T follicular helper cell (primary cell): ENCODE measurements around the gene PAEP.
"Not testable (repeated sequence)": the region's sequence is repeated elsewhere in the genome, so short reads cannot be mapped to it uniquely, and the experiment has no call there.

Experiments used
- DNase-seq: peaks from one replicate; pipeline ENCODE4 v3.0.0-alpha.2; 2020; ENCODE audit warnings: low read depth

Gene PAEP

DNA sequence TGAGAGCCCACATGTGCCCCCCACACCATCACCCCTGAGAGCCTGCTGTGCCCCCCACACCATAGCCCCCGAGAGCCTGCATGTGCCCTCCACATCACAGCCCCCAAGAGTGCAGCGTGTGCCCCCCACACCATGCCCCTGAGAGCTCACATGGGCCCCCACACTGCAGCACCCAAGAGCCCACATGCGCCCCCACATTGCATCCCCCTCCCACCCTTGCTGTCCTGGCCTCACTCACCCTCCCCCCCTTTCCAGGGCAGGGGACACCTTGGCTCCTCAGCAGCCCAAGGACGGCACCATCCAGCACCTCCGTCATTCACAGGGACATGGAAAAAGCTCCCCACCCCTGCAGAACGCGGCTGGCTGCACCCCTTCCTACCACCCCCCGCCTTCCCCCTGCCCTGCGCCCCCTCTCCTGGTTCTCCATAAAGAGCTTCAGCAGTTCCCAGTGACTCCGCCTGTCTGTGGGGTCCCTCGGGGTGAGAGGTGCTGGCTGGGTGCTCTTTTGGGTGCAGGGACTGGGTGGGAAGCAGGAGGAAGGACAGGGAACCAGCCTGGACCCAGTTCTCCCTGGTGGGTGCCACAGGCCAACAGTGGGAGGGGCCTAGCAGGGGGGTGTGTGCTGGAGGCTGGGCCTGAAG, 35.3 kb upstream of the PAEP start:
- DNase-seq = no peak

DNA sequence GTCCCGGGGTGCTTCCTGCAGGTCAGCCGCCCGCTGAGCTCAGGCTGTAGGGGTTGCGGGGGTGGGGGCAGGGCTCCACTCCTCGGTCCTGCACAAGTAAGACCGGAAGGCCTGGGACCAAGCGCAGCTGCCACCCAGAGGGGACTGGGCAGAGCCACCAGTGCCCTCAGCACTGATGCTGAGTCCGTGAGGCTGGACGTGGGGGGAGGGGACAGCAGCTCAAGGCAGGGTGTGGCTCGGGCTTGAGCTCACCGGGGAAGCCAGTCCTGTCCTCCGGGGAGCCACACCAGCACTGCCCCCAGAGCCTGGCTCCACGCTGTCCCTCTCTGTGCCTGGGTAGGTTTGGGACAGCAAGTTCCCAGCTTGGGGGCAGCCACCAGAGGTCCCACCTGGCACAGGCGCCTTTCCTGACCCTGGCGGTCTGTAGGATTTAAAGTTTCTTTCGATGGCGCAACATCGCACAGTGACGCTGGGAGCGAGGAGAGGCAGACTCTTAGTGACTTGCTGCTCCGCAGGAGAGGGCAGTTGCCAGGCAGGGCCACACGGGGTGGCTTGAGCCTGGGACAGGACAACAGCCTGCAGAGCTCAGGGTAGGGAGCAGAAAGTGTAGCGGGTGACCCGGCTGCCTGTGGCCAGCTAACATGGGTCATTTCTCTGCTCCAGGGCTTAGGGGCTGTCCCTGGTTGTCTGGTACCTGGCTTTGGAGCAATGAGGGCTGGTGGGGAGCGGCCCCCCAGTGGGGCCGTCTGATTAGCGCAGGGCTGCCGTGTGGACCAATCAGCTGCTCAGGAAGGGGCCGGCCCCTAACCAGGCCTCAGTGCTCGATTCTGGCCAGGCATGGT, 34.6 kb upstream of the PAEP start:
- DNase-seq = no peak

DNA sequence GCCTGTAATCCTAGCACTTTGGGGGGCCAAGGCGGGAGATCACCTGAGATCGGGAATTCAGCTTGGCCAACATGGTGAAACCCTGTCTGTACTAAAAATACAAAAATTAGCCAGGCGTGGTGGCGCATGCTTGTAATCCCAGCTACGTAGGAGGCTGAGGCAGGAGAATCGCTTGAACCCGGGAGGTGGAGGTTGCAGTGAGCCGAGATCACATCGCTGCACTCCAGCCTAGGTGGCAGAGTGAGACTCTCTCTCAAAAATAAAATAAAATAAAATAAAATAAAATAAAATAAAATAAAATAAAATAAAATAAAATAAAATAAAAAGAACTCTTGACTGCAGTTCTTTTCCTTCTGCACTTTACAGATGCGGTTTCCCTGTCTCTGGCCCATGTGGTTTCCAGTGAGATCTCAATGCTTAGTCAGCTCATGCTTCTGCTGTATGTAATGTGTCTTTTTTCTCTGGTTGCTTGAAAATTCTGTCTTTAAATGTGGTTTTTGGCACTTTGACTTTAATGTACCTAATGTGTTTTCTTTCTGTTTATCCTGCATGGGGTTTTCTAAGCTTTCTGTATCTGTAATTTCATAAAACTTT, 32.6 kb upstream of the PAEP start:
- not testable (repeated sequence) for DNase-seq

DNA sequence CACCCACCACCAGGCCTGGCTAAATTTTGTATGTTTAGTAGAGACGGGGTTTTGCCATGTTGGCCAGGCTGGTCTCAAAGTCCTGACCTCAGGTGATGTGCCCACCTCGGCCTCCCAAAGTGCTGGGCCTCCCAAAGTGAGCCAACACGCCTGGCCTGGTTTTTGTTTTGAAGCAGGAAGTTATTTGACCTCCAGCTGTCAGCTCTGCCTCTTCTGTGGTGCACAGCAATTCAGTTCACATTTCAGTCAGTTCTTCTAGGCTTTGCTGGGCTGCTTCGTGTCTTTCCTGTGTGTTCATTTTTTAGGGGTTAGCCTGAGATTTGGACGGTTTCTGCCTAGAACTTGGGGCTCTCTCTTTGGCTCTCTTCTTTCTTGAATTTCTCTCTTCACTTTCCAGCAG, 31.4 kb upstream of the PAEP start:
- DNase-seq = no peak

DNA sequence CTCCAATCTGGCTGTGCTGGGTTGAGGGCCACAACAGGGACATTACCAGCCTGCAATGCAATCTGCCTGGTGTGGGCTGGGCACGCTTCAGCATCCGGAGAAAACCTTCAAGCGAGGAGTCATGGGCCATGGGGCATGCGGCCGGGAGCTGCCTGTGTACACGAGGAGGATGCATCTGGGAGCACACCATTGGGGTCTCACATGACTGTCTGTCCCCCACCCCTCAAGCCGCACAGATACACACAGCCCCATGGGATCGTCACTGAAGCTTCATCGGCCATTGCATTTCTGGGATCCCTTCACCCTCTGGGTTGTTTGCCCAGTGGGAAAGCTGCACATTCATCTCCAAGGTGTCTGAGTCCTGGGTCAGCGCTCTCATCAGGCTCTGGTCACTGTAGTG, 30.5 kb upstream of the PAEP start:
- DNase-seq = no peak

DNA sequence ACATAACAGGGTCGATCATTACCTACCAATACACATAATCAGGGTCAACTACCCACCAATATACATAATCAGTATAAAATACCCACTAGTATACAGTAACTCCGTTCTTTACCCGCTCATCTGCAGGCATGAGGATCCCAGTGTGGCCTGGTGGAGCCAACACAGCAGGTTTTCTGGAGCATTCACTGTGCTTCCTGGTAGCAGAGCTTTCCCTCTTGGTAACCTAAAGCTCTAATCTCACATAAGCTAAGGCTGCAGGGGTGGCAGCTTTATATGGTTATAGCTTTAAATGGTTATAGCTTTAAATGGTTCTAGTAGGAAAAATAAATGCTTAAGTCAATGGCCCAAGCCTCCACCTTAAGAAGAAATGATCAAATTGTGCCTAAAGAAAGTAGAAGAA, 28.4 kb upstream of the PAEP start:
- no peak for DNase-seq

DNA sequence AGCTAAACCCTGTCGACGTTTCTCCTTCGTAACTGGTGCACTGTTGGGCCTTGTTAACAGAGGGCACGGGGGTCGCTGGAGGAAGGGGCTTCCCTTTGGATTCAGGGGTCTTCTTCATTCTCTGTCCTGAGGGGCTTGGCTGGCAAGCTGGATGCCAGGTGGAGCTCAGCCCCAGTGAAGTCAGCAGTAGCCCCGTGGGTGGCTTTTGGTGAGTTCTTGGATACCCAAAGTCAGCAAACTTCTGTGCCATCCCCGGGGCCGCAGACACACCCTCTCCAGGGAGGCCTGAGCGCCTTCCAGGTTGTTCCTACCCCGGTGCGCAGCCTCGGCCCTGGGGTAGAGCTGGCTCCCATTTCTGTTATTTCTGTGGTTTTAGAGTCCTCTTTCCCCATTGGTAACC, 27.9 kb upstream of the PAEP start:
- no peak for DNase-seq

DNA sequence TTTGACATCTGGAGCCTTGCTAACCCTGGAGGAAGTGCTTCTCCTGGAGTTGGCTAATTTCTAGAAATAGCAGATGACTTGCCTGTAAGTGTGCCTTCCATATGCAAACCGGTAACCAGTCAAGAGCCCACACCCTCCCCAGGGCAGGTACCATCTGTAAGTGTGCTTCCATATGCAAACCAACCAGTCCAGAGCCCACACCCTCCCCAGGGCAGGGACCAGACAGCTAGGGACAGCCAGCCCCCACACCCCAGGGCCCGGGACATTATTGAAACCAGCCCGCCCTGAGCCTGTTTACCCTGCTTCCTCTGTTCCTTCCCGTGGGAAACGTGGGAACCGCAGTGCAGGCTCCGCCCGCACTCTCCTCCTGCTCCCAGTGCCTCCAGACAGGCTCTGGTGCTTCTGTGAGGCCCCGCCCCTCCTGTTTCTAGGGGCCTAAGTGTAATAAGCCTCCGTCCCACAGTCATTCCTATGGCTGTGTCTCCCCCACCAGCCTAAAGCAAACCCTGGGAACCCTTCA, 27.3 kb upstream of the PAEP start:
- not testable (repeated sequence) for DNase-seq

DNA sequence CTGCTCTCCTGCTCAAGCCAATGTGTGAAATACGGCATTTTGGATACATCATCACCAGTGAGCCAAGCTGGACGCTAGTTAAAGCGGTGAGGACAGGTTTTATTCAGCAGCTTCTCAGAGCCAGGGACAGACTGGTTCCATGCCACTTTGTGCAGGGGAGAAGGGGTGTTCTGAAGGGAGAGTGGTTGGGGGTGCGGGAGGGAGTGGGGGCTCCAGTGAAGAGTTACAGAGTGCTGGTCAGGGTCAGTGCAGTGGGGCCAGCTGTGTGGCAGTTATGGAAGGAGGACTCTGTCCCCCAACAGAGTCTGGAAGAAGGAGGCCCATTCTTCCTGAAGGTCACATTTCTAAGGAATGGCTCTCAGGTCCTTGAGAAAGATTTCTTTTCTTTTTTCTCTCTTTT, 26.7 kb upstream of the PAEP start:
- DNase-seq = not testable (repeated sequence)

DNA sequence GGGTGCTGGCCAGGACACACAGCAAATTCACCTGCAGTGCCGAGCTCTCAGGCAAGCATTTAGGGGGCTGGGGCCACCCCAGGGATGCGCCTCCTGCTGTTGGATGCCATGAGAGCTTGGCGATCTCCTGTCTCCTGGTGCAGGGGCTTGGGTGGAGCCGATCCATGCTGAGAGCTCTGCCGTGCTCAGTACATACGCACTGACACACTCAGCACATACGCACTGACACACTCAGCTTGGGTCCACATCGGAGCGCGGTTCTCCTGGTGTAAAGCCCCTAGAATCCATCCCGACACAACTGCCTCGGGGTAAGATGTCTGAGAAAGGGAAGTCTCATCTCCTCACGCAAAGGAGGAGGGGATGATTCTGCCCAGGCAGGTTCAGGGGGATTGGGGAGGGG, 25.9 kb upstream of the PAEP start:
- DNase-seq = not testable (repeated sequence)

DNA sequence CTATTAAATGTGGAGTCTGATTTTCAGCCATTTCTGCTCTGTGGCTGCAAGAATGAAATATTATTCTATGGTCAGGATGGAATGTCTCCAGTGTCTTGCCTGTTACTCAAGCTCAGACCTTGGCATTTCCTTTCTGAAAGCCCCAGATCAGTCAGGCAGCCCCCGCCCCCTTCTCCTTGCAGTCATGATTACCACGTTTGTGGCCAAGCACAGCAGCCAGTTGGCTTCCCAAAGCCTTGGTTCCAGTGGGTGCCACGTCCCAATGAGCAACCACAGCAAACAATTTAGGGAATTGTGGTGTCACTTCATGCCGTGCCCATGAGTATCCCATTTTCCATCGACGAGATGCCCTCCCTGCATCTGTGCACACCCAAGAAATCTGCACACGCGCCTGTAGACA, 25.3 kb upstream of the PAEP start:
- DNase-seq = no peak

DNA sequence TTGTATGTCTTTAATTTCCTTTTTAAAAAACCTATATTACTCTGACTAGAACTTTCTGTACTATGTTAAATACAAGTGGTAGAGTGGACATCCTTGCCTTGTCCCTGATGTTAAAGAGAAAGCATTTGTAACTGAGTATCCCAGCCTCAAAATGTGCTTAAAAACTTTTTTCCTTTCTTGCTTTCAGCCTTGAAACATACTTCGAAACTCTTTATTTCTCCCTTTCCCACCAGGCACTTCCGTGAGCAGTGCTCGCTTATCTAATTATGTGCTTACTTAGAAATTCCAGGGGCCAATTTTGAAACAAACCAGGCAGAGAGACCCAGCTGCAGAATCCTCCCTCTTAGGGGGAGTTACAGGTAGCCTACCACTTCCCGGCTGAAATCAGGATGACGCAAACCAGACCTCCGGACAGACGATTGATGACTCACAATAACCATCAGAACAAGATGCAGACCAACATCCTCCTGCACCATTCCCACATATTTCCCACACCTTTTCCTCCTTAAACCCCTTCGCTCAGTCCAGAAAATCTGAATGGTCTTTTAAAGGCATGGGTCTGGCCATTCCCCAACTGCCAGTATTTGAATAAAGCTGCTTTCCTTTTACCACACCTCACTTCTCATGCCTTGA, 18.2 kb upstream of the PAEP start:
- DNase-seq = not testable (repeated sequence)

DNA sequence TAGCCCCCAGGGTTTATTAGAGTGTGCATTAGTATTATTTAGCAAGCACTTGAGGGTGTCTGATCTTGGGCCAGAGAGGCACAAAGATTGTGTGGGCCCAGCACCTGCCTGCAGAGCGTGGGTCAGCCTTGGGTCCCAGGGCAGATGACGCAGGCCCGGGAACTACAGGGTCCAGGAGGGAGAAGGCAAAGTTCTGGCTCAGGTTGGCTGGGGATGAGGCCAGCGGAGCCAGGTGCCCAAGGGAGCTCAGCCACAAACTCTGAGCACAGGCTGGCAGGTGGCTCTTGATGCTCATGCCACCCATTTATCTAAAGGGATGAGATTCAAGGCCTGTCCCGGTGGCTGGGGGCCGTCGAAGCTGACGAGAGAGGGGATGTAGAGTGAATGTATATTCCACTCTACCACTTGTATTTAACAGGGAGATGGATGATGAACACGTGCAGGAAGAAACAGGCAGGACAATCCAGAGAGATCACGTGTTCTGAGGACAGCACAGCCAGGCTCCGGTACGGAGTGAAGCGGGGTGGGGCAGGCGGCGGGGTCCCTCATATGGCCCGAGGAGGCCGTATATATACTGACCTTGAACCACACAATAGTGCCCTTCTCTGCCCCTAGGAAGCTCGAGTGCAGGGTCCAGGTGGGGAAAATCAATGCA, 16.4 kb upstream of the PAEP start:
- DNase-seq = no peak

DNA sequence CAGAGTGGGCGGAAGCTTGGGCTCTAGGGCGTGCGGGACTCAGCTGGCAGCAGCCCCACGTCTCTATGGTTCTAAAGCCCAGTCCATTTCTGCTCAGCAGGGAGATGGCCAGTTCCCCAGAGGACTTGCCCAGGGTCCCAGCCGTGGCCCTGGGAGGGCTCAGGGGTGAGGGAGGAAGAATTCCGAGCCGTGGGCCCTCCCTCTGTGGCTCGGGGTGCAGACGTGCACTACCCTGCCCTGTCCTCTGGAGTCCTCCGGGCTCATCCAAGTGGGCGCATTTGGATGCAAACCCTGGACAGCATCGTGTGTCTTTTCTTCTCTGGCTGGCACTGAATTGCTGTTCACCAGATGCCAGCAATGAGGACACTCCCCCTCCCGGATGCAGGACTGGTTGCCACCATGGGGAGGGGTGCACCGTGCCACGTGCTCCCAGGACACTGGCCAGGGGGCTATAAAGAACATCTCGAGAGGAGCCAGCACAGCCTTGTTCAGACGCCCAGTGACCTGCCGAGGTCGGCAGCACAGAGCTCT, 15.8 kb upstream of the PAEP start, which contains the start of gene OBP2A:
Gene OBP2A, plus strand, starts transcription at position 481 of the 531 bp plus-strand sequence. CDS start 55 bp downstream, outside the sequence.
- not testable (repeated sequence) for DNase-seq

DNA sequence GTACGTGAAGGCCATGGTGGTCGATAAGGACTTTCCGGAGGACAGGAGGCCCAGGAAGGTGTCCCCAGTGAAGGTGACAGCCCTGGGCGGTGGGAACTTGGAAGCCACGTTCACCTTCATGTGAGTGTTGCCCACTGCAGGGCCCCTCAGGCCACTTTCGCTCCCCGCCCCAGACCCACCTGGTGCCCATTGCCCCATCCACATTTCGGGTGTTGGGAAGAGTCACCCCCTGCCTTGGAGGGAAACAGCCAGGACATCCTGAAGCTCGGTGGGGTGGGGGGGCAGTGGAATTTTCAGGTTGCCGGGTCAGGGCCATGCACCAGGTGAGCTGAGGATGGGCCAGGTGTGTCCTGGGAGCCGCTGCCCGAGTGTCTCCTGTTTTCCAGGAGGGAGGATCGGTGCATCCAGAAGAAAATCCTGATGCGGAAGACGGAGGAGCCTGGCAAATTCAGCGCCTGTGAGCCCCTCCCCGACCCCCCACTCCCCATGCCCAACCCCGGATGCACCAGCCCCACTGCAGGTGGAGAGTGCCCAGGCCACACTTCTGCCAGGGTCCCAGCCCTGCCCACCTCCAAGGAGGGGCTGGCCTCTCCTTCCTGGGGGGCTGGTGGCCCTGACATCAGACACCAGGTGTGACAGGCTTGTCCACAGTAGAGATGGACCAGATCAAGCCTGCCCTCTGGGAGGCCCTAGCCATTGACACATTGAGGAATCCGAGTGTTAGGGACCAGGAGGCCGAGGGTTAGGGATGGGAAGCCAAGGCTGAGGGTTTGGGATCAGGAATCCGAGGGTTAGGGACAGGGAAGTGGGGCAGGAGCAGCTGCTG, 14.6 kb upstream of the PAEP start:
- not testable (repeated sequence) for DNase-seq

DNA sequence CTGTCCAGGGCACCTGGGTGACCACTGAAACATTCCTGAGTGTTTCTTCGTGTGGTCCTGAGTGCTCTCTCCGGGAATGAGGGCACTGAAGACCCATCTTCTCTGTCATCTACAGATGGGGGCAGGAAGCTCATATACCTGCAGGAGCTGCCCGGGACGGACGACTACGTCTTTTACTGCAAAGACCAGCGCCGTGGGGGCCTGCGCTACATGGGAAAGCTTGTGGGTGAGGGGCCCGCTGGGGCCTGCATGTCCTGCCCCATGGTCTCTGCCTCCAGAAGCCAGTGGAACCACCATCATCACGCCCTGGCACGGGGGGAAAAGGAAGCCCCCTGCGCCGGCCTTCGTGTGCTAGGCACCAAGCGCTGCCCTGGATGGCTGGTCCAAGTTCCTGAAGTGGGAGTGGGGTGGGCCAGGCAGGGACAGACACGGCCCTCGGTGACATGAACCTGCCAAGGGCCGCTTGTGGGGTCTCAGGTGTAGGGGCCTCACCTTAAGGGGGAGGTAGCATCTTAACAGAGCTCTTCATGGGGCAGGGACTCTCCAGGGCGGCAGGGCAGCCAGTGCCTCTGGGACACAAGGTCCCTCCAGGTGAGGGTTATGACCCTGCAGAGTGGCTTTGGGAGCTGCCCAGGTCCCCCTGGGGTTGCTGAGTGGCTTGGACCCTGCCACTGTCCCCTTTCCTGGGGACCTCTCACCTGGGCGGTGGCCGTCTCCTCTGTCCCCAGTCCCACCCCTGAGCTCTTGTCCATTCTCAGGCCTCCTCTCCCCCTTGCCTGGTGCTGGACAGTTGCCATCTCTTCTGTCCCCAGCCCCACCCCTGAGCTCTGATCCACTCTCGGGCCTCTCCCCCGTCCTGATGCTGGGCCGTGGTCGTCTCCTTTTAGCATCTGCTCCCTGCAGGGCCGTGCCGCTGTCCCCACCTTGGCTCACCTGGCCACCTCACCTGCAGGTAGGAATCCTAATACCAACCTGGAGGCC, 13.5 kb upstream of the PAEP start:
- DNase-seq = no peak

DNA sequence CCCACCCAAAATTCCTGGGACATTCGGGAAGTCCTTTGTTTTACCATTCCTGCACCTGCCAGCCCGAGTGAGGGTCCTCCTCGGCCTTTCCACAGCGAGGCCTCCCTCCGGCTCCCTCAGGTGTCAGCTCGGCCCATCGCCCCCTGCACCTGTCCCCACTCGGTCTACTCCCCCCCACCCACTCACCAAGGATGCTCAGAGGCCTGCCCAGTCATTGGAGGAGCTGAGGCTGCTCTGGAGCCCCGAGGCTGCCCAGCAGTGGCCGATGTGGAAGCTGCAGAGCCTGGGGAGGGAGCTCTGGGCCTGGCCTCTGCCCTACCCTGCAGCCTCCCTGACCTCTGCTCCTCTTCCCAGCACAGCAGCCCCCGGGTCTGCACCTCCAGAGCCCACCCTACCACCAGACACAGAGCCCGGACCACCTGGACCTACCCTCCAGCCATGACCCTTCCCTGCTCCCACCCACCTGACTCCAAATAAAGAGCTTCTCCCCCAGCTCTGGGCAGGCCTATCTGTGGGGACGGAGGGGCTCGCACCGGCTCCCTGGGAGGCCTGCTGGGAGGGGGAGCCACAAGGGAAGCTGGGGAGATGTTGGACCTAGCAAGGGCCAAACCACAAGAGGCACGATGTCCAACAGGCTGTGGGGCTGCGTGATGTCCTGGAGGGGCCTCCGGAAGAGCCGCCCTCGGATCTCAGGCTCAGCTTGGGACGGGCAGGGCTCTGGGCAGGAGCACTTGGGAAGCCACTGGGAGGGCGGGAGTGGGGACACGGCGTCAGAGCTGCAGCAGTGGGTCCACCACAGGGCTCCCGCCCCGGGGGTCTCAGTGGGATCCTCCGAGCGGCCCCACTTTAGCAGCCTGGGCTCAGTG, 11.8 kb upstream of the PAEP start:
- not testable (repeated sequence) for DNase-seq

DNA sequence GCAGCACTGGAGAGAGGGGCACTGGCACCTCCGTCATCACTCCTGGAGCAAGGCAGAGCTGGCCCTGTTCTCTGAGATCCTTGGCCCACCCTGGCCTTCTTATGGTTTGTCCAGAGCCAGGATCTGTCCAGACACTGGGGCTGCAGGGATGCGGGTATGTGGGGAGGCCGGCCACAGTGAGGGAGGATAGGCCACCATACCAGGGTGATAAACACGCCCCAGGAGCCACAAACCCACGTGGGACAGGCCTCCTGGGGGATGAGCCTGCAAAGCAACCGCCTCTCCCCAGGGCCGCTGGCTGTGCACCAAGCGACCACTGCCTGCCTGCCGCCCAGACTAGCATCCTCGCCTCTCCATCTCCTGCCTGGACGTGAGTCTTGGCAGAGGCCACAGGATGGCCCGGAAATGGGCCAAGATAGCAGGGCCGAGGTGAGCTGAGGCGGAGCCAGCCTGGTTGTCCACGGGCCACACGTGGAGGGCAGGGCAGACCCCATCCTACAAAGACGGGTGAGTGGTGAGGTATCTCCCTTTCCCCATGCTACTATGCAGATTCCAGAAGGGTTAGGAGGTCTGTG, 11.1 kb upstream of the PAEP start:
- no peak for DNase-seq
